Fibroblast of the aortic adventitia (primary cell): ENCODE results near the gene PANK4. TPM values are rescaled to one million over a fixed set of nuclear protein-coding genes. Genes with fewer than 3 reads are reported as not detected.
A peak's percentile ranks its signal among the peaks of the same experiment; 100 is the strongest.

Experiments
- DNase-seq: peaks from one replicate; pipeline ENCODE4 v3.0.0-alpha.2; 2010; ENCODE audit warnings: low read depth
- H3K4me3 ChIP-seq: 2 replicates; pipeline ENCODE4 v1.5.1; 2011; ENCODE audit warnings: low read depth, mild to moderate bottlenecking, control low read depth, low read length, moderate library complexity
- total RNA-seq: library from RNA; depleted of rRNA; stranded (reverse); fragments of >200 nt; gene quantifications from 2 replicates; pipeline ENCODE4 v1.2.3, GENCODE V29; 2012; ENCODE audit warnings: low replicate concordance
- TF ChIP-seq, protein P1 (sequence below): IDR thresholded peaks from 2 replicates; pipeline ENCODE4 v1.5.1; 2011; ENCODE audit warnings: mild to moderate bottlenecking, low read length, control low read depth, inconsistent platforms; ENCODE audit not compliant: insufficient read depth

The PANK4 gene
- total RNA-seq, 1 donor, result 22.8 TPM

DNA sequence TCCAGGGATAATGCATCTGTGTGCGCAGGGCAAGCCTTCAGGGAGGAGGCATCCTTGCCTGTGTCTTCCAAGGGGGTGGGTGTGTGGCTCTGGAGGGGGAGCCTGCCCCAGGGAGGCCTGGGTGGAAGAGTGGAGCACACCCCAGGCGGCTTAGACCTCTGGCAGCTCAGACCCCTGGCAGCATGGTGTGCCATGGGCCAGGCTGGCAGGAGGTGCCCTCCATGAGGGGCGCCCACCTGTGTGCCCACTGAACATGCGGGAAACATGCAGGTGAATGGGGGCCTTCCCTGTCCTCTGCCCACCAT, 1.1 kb upstream of the PANK4 start:
- TF ChIP-seq, protein P1, sequence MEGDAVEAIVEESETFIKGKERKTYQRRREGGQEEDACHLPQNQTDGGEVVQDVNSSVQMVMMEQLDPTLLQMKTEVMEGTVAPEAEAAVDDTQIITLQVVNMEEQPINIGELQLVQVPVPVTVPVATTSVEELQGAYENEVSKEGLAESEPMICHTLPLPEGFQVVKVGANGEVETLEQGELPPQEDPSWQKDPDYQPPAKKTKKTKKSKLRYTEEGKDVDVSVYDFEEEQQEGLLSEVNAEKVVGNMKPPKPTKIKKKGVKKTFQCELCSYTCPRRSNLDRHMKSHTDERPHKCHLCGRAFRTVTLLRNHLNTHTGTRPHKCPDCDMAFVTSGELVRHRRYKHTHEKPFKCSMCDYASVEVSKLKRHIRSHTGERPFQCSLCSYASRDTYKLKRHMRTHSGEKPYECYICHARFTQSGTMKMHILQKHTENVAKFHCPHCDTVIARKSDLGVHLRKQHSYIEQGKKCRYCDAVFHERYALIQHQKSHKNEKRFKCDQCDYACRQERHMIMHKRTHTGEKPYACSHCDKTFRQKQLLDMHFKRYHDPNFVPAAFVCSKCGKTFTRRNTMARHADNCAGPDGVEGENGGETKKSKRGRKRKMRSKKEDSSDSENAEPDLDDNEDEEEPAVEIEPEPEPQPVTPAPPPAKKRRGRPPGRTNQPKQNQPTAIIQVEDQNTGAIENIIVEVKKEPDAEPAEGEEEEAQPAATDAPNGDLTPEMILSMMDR, result no peak
- no peak for DNase-seq
- H3K4me3 ChIP-seq, result no peak overlapping the region

DNA sequence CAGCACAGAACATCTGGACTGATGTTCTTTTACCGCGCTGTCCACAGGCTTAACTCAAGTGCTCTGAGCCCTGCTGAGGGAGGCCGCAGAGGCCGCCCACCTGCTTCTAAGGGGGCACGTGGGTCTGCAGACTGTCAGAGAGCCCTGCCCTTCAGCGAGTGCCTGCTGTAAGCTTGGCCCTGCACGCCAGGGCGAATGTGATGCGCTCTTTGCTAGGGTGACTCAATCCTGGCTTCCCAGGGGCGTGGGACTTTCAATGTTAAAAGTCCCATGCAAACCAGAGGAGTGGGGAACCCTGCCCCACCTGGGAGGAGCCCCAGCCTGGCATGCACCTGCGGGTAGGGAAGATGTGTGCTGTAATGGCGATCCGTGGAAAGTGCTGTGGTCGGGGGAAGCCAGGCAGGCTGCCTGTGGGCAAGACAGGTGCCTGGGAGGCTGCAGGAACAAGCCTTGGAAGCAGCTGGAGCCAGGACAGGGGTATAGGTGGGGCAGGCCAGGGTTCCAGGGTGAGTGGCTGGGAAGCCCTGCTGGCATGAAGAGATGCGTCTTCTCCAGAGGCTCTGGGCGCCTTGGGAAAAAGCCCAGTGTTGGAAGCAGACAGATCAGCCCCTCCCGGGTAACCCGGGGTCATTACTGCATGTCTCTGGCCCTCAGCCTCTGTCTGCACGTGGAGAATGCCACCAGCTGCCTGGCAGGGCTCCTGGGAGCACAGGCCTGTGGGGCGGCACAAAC, 594 bp upstream of the PANK4 start:
- peak overlapping the region; percentile 45 for H3K4me3 ChIP-seq

DNA sequence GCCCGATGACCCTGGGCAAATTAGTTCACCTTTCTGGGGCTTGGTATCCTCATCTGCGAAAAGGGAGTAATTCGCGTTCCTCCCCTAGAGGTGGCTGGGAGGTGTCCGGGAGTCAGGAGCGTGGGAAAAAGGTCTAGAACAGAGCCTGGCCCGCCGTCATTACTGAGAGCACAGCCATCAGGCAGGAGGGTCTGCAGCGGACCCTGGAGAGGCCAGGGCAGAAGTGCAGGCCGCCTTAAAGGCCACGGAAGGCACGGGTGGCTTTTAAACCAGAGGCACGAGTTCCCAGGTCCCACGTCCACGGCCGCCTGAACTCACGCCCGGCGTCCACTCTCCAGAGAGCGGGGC, 850 bp downstream of the PANK4 start:
- DNase-seq, result no peak
- H3K4me3 ChIP-seq, result peak overlapping the region; percentile 85
- TF ChIP-seq, protein P1, result peak; percentile 3

More for the DNA sequence above, 594 bp upstream of the PANK4 start:
- peak; percentile 45 for DNase-seq
- TF ChIP-seq, protein P1, result no peak

DNA sequence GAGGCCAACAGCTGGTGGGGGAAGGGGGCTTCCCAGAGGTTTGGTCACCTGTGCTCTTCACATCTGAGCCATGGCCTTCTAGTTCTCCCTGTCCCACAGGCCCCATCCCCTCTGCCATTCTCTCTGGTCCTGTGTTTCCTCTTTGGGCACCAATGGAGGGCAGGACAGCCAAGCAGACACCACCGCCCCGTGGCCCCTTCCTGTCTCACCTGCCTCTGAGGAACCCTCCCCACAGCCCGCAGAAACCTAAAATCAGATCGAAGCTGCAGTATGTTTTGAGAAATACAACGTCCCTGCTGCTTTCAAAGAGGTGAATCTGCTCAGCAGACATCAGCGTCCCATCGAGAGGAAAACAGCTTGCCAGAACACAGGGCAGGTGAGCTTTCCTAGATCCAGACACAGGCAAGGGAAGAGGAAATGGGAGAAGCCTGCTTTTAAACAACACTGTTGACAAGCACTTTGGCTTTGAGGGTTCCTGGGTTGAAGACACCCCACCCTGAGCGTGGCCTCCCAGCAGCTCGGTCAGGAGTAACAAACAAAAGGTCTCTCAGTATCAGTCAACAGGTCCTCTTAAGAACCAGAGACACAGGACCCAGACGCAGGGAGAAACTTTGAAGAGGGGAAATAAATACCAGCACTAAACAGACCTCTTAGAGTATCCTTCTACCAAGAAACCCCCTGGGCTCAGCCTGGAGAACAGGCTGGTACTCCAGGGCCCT, 2.3 kb downstream of the PANK4 start:
- DNase-seq, result no peak
- TF ChIP-seq, protein P1, result no peak
- H3K4me3 ChIP-seq, result no peak overlapping the region

DNA sequence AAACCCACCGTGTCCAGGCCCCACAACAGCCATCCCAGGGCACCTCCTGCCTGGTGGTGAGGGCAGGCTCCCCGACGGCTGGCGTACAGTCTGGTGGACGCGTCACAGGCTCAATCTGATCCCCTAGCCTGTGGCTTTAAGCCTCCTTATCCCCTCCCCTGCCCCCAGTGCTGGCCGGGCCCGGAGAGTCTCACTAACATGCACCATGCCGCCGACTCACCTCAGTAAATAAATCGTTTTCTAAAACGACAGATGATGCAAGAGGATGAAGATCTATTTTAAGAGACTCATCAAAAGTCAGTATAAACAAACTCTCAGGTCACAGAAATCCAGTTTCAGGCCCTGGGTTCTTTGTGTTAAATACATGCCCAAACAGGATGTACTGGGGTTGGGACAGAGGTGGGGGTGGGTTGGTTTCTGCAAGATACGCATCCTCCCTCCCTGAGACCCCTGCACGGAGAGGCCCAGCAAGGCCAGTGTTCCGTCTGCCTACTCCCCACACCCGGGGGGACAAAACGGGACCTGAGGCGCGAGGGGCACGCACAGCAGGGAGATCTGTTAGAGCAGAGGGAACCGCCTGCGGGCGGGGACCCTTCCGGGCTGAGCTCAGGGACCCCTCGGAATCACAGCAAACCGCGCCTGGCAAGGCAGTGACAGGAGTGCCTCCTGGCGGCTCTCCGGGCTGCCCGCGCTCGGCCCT, 3.1 kb downstream of the PANK4 start:
- no peak overlapping the region for H3K4me3 ChIP-seq
- no peak for DNase-seq
- TF ChIP-seq, protein P1, result no peak

DNA sequence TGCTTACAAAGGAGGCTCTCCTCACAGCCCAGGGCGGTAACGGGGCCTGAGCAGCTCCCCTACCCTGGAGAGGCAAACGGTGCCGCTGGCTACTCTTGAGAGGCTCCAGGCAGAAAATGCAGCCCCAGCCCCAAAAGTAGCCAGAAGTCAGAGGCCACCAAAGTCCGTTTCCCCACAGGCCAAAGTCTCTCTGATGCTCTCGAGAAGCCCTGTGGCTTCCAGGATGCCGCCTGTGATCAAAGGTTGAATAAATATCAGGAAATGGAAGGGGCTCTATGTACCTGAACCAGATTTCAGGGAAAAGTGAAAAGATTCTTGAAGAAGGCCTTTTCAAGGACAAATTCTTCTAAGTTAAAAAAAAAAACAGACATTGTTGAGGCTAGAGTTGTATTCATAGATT, 4.2 kb downstream of the PANK4 start:
- DNase-seq, result no peak
- TF ChIP-seq, protein P1, result no peak
- no peak overlapping the region for H3K4me3 ChIP-seq
